Neural cell (in vitro differentiated cells): Measurements from ENCODE around the gene IKZF4. TPM values are rescaled to one million over a fixed set of nuclear protein-coding genes. Genes with fewer than 3 reads are reported as not detected.
"Not testable (repeated sequence)": the region's sequence is repeated elsewhere in the genome, so short reads cannot be mapped to it uniquely, and the experiment has no call there.

Source experiments
- H2AFZ ChIP-seq: fragments of 200-600, 300-800 bp; sonication (generic), shearing (Covaris generic); 2 replicates; pipeline ENCODE4 v1.6.0; 2014; ENCODE audit warnings: low read depth, mild to moderate bottlenecking, antibody characterized with exemption, low read length, moderate library complexity
- H3F3A ChIP-seq: fragments of 200-600 bp; shearing (Covaris generic); 2 replicates; pipeline ENCODE4 v1.6.1; 2016; ENCODE audit warnings: mild to moderate bottlenecking, moderate library complexity, mixed read lengths, antibody characterized with exemption, low read length; ENCODE audit not compliant: insufficient read depth, poor library complexity, severe bottlenecking
- H3K27ac ChIP-seq: fragments of 200-600, 300-800 bp; sonication (generic), shearing (Covaris generic); 2 replicates; pipeline ENCODE4 v1.5.1; 2014; ENCODE audit warnings: mild to moderate bottlenecking, low read length, moderate library complexity
- H3K27me3 ChIP-seq: fragments of 300-800, 200-600 bp; sonication (generic), shearing (Covaris generic); 2 replicates; pipeline ENCODE4 v1.6.0; 2014; ENCODE audit warnings: mild to moderate bottlenecking, low read depth, low read length, moderate library complexity; ENCODE audit not compliant: insufficient read depth
- H3K36me3 ChIP-seq: fragments of 300-800, 200-600 bp; sonication (generic), shearing (Covaris generic); 2 replicates; pipeline ENCODE4 v1.5.1; 2014; ENCODE audit warnings: mild to moderate bottlenecking, antibody characterized with exemption, low read length, moderate library complexity; ENCODE audit not compliant: insufficient read depth
- H3K4me2 ChIP-seq: fragments of 300-800, 200-600 bp; sonication (generic), shearing (Covaris generic); 2 replicates; pipeline ENCODE4 v1.6.0; 2014; ENCODE audit warnings: mild to moderate bottlenecking, low read length
- H3K4me3 ChIP-seq: fragments of 300-800, 200-600 bp; sonication (generic), shearing (Covaris generic); 2 replicates; pipeline ENCODE4 v1.5.1; 2014; ENCODE audit warnings: mild to moderate bottlenecking, low read length, moderate library complexity
- H3K79me2 ChIP-seq: fragments of 200-600 bp; shearing (Covaris generic); replicated peaks from 2 replicates; pipeline ENCODE4 v1.6.0; 2014; ENCODE audit warnings: mild to moderate bottlenecking, low read length, moderate library complexity; ENCODE audit not compliant: insufficient read depth
- H3K9ac ChIP-seq: fragments of 300-800, 200-600 bp; sonication (generic), shearing (Covaris generic); 2 replicates; pipeline ENCODE4 v1.6.1; 2016; ENCODE audit warnings: mild to moderate bottlenecking, low read length, mixed read lengths
- H3K9me2 ChIP-seq: fragments of 200-600 bp; shearing (Covaris generic); 2 replicates; pipeline ENCODE4 v1.6.1; 2016; ENCODE audit warnings: mild to moderate bottlenecking, low read length, mixed read lengths; ENCODE audit not compliant: insufficient read depth
- H3K9me3 ChIP-seq: fragments of 200-600, 300-800 bp; sonication (generic), shearing (Covaris generic); 2 replicates; pipeline ENCODE4 v1.6.1; 2016; ENCODE audit warnings: mild to moderate bottlenecking, mixed run types, low read length, moderate library complexity, mixed read lengths
- H4K20me1 ChIP-seq: fragments of 200-600 bp; shearing (Covaris generic); 2 replicates; pipeline ENCODE4 v1.6.1; 2016; ENCODE audit warnings: mild to moderate bottlenecking, mixed run types; ENCODE audit not compliant: insufficient read depth
- CTCF ChIP-seq: fragments of 450-650 bp; IDR thresholded peaks from 2 replicates; pipeline ENCODE4 v1.5.1; 2014; ENCODE audit warnings: antibody characterized with exemption, mild to moderate bottlenecking, moderate library complexity; ENCODE audit not compliant: poor library complexity, severe bottlenecking
- EP300 ChIP-seq: fragments of 450-650 bp; conservative IDR thresholded peaks from 2 replicates; pipeline ENCODE4 v1.6.1; 2014; ENCODE audit warnings: antibody characterized with exemption, mild to moderate bottlenecking, moderate library complexity; ENCODE audit not compliant: poor library complexity, severe bottlenecking
- MXI1 ChIP-seq: fragments of 450-650 bp; conservative IDR thresholded peaks from 2 replicates; pipeline ENCODE4 v1.6.1; 2014; ENCODE audit warnings: antibody characterized with exemption, mild to moderate bottlenecking; ENCODE audit not compliant: poor library complexity, severe bottlenecking
- POLR2AphosphoS5 ChIP-seq: IDR thresholded peaks from 2 replicates; pipeline ENCODE4 v1.6.1; 2012
- REST ChIP-seq: IDR thresholded peaks from 2 replicates; pipeline ENCODE4 v1.6.1; 2012; ENCODE audit warnings: borderline replicate concordance
- SMC3 ChIP-seq: fragments of 450-650 bp; conservative IDR thresholded peaks from 2 replicates; pipeline ENCODE4 v1.6.1; 2014; ENCODE audit warnings: antibody characterized with exemption, mild to moderate bottlenecking, moderate library complexity; ENCODE audit not compliant: poor library complexity
- polyA plus RNA-seq: library from polyadenylated mRNA; depleted of rRNA; stranded (reverse); fragments of >200 nt; gene quantifications from 2 replicates; pipeline ENCODE4 v1.2.3, GENCODE V29; 2014

The IKZF4 gene
- polyA plus RNA-seq, 1 donor from 2014 or later = 4.8 TPM

- no peaks in the 10 kb centered on the region for H3K36me3 ChIP-seq
- H3K4me3 ChIP-seq = no peak overlapping the region
- no peak overlapping the region for H3K27ac ChIP-seq
- H4K20me1 ChIP-seq = no peaks in the 10 kb centered on the region
- H2AFZ ChIP-seq = no peak overlapping the region
- no peak for TF ChIP-seq CTCF
- no peak overlapping the region for H3K4me2 ChIP-seq
- no peaks in the 10 kb centered on the region for H3K27me3 ChIP-seq
- H3K9me3 ChIP-seq = no peaks in the 10 kb centered on the region
- peaks cover 54% of the 10 kb centered on the region for H3K79me2 ChIP-seq
- H3K9ac ChIP-seq = no peak overlapping the region
- H3K9me2 ChIP-seq = no peaks in the 10 kb centered on the region
- no peaks in the 10 kb centered on the region for H3F3A ChIP-seq
Observed at GRCh38 chr12:55978393-55978792, 42.5 kb upstream of the IKZF4 start.

- no peaks in the 10 kb centered on the region for H3K27me3 ChIP-seq
- no peaks in the 10 kb centered on the region for H3K36me3 ChIP-seq
- H2AFZ ChIP-seq = no peak overlapping the region
- no peaks in the 10 kb centered on the region for H3K9me2 ChIP-seq
- TF ChIP-seq MXI1 (no peak), SMC3 (no peak), EP300 (no peak), REST (no peak), CTCF (no peak), POLR2AphosphoS5 (no peak)
- no peak overlapping the region for H3K9ac ChIP-seq
- no peaks in the 10 kb centered on the region for H3F3A ChIP-seq
- H4K20me1 ChIP-seq = no peaks in the 10 kb centered on the region
- no peak overlapping the region for H3K4me2 ChIP-seq
- H3K27ac ChIP-seq = no peak overlapping the region
- H3K4me3 ChIP-seq = no peak overlapping the region
- H3K79me2 ChIP-seq = peaks cover 54% of the 10 kb centered on the region
- H3K9me3 ChIP-seq = no peaks in the 10 kb centered on the region
Observed at GRCh38 chr12:55979069-55979468, 41.8 kb upstream of the IKZF4 start.

GRCh38 chr12:55981882-55982281 lies 39.0 kb upstream of the IKZF4 start:
- H3K4me2 ChIP-seq, H3K9me3 ChIP-seq, H3K9me2 ChIP-seq, H2AFZ ChIP-seq, H3F3A ChIP-seq, H3K27me3 ChIP-seq, H3K9ac ChIP-seq, H3K27ac ChIP-seq, H3K4me3 ChIP-seq, H3K36me3 ChIP-seq, H4K20me1 ChIP-seq: not testable (repeated sequence)
- H3K79me2 ChIP-seq = peaks cover 26% of the 10 kb centered on the region
